Activated B cell treated with CpG ODN at 0.5 μM for 24 hours (primary cell): ENCODE results near the gene GPRIN3. TPM values are rescaled to one million over a fixed set of nuclear protein-coding genes. Genes with fewer than 3 reads are reported as not detected.

Experiments
- ATAC-seq: fragments of 200-7000 bp; cut with Tn5 transposase; one replicate; pipeline ENCODE4 v1.10.0; 2021; ENCODE audit warnings: low read depth, mild to moderate bottlenecking, moderate library complexity
- CTCF ChIA-PET: fragments of 350-600 bp; sonication (Branson Sonifier 250); formaldehyde crosslinking; loops from one replicate; lab custom pipeline; 2021; ENCODE audit warnings: antibody characterized with exemption; lab: Charles Lee
- POLR2A ChIA-PET: fragments of 350-600 bp; sonication (Branson Sonifier 250); formaldehyde crosslinking; loops from one replicate; lab custom pipeline; 2021; ENCODE audit warnings: antibody characterized with exemption; lab: Charles Lee
- DNase-seq: peaks from one replicate; pipeline ENCODE4 v3.0.0; 2022
- H3K27ac Mint-ChIP-seq: one replicate; pipeline ENCODE4 v1.8.0; 2020; ENCODE audit warnings: mixed read lengths
- H3K27me3 Mint-ChIP-seq: one replicate; pipeline ENCODE4 v1.8.0; 2021; ENCODE audit warnings: mixed read lengths
- H3K36me3 Mint-ChIP-seq: one replicate; pipeline ENCODE4 v1.8.0; 2021; ENCODE audit warnings: low read depth, mixed read lengths
- H3K4me1 Mint-ChIP-seq: one replicate; pipeline ENCODE4 v1.8.0; 2021; ENCODE audit warnings: mixed read lengths
- H3K4me3 Mint-ChIP-seq: one replicate; pipeline ENCODE4 v1.8.0; 2020; ENCODE audit warnings: mild to moderate bottlenecking, mixed read lengths
- H3K9me3 Mint-ChIP-seq: one replicate; pipeline ENCODE4 v1.8.0; 2020; ENCODE audit warnings: mixed read lengths
- CTCF ChIP-seq: fragments of 200-600 bp; IDR thresholded peaks from one replicate; pipeline ENCODE4 v1.8.0; 2022; ENCODE audit warnings: antibody characterized with exemption, mild to moderate bottlenecking
- intact Hi-C: fragments of 100-400 bp; cut with micrococcal nuclease; formaldehyde crosslinking; loops from one replicate; pipeline ENCODE4 v1.15.1; 2024
- total RNA-seq: library from RNA; stranded (reverse); gene quantifications from 2 replicates; pipeline ENCODE4 v1.2.3, GENCODE V29; 2022

GPRIN3 gene
- 1.8 and 1.9 TPM in 2 replicates for total RNA-seq

- Mint-ChIP-seq H3K9me3 (no peaks in the 10 kb centered on the region), H3K27ac (peak within 1 kb of the TSS; percentile 46), H3K27me3 (peaks cover 10% of the 10 kb centered on the region), H3K4me3 (peak within 1 kb of the TSS; percentile 88), H3K36me3 (no peaks in the 10 kb centered on the region), H3K4me1 (peaks cover 30% of the 10 kb centered on the region)
- intact Hi-C loops = loop anchor here (1.0 to 10.0 kb wide), 6 partner anchors 8 to 717 kb away; no protein-coding TSS in a partner anchor
- no peak for TF ChIP-seq CTCF
- DNase-seq (peak; percentile 59), ATAC-seq (peak; percentile 93)
- ChIA-PET CTCF (interaction anchor here (1.3 kb wide), 1 partner anchor 9 kb away, joined by 7 read pairs; no protein-coding TSS in a partner anchor), POLR2A (interaction anchor here (1.0 to 2.2 kb wide), 5 partner anchors 9 to 23 kb away, joined by 3 to 17 read pairs (median 7); no protein-coding TSS in a partner anchor)
Observed at GRCh38 chr4:89307446-89308160, at the start of gene GPRIN3. TSS of gene GPRIN3 (minus strand) at chr4:89307800. CDS start at chr4:89250110, 57,690 bp downstream.

- Mint-ChIP-seq H3K27me3 (peaks cover 3% of the 10 kb centered on the region), H3K36me3 (no peaks in the 10 kb centered on the region), H3K27ac (no peak overlapping the region), H3K4me1 (no peaks in the 10 kb centered on the region), H3K9me3 (no peaks in the 10 kb centered on the region), H3K4me3 (no peak overlapping the region)
- ChIA-PET POLR2A (no interaction called here), CTCF (no interaction called here)
- no peak for TF ChIP-seq CTCF
- DNase-seq (no peak), ATAC-seq (no peak)
- intact Hi-C loops = no loop called here
Observed at GRCh38 chr4:89357340-89357739, 49.7 kb upstream of the GPRIN3 start.

GRCh38 chr4:89356086-89356485 lies 48.5 kb upstream of the GPRIN3 start:
- DNase-seq (no peak), ATAC-seq (no peak)
- Mint-ChIP-seq H3K4me3 (no peak overlapping the region), H3K4me1 (no peaks in the 10 kb centered on the region), H3K27me3 (no peaks in the 10 kb centered on the region), H3K36me3 (no peaks in the 10 kb centered on the region), H3K27ac (no peak overlapping the region), H3K9me3 (no peaks in the 10 kb centered on the region)
- no peak for TF ChIP-seq CTCF
- intact Hi-C loops = no loop called here
- POLR2A ChIA-PET = no interaction called here
- CTCF ChIA-PET = no interaction called here

- Mint-ChIP-seq H3K36me3 (no peaks in the 10 kb centered on the region), H3K27me3 (no peaks in the 10 kb centered on the region), H3K27ac (no peak overlapping the region), H3K4me1 (no peaks in the 10 kb centered on the region), H3K9me3 (no peaks in the 10 kb centered on the region), H3K4me3 (no peak overlapping the region)
- ATAC-seq (no peak), DNase-seq (no peak)
- ChIA-PET CTCF (interaction anchor here (1.1 to 1.8 kb wide), 2 partner anchors 100 to 128 kb away, joined by 3 to 5 read pairs; no protein-coding TSS in a partner anchor), POLR2A (no interaction called here)
- TF ChIP-seq CTCF = no peak
- intact Hi-C loops = no loop called here
Observed at GRCh38 chr4:89353514-89353913, 45.9 kb upstream of the GPRIN3 start.

GRCh38 chr4:89352541-89352940 lies 44.9 kb upstream of the GPRIN3 start:
- DNase-seq = no peak
- CTCF ChIA-PET = interaction anchor here (1.1 kb wide), 2 partner anchors 92 to 127 kb away, joined by 3 to 4 read pairs; no protein-coding TSS in a partner anchor
- no peak for TF ChIP-seq CTCF

More at GRCh38 chr4:89352541-89352940, 44.9 kb upstream of the GPRIN3 start:
- no peak overlapping the region for H3K4me3 Mint-ChIP-seq
- no peaks in the 10 kb centered on the region for H3K4me1 Mint-ChIP-seq
- H3K9me3 Mint-ChIP-seq = peaks cover 6% of the 10 kb centered on the region
- no peaks in the 10 kb centered on the region for H3K27me3 Mint-ChIP-seq
- no peaks in the 10 kb centered on the region for H3K36me3 Mint-ChIP-seq
- ATAC-seq = no peak
- no peak overlapping the region for H3K27ac Mint-ChIP-seq
- intact Hi-C loops = no loop called here
- POLR2A ChIA-PET = no interaction called here
